Keratinocyte (primary cell): ENCODE data around the gene DISC1. TPM values are rescaled to one million over a fixed set of nuclear protein-coding genes. Genes with fewer than 3 reads are reported as not detected.

Experiments
- DNase-seq: peaks from one replicate; pipeline ENCODE4 v3.0.0-alpha.2; 2011; ENCODE audit warnings: low read depth, missing footprints, low spot score
- FAIRE-seq: peaks from 2 replicates; lab custom pipeline; 2011; peaks lifted over from hg19 to GRCh38; lab: Jason Lieb, UNC
- H2AFZ ChIP-seq: 2 replicates; pipeline ENCODE4 v1.6.0; 2012; ENCODE audit warnings: low read length, control low read depth, inconsistent platforms; ENCODE audit not compliant: control insufficient read depth
- H3K27ac ChIP-seq: 2 replicates; pipeline ENCODE4 v1.5.1; 2011; ENCODE audit warnings: low read length; ENCODE audit not compliant: control insufficient read depth, insufficient read depth
- H3K27me3 ChIP-seq: 3 replicates; pipeline ENCODE4 v1.6.0; 2011; ENCODE audit warnings: low read length; ENCODE audit not compliant: control insufficient read depth, insufficient read depth; ENCODE audit errors: extremely low read depth
- H3K36me3 ChIP-seq, 2 experiments: 2 replicates in 1 of 2; 3 replicates in 1 of 2; pipeline ENCODE4 v1.5.1; 2011; ENCODE audit warnings: low read length in 2 of 2, mild to moderate bottlenecking in 1 of 2; ENCODE audit not compliant: control insufficient read depth in 2 of 2, insufficient read depth in 2 of 2; ENCODE audit errors: extremely low read depth in 1 of 2
- H3K4me1 ChIP-seq: 3 replicates; pipeline ENCODE4 v1.5.1; 2011; ENCODE audit warnings: low read length; ENCODE audit not compliant: control insufficient read depth, insufficient read depth; ENCODE audit errors: extremely low read depth
- H3K4me2 ChIP-seq: 3 replicates; pipeline ENCODE4 v1.6.0; 2011; ENCODE audit warnings: low read depth, low read length; ENCODE audit not compliant: control insufficient read depth, insufficient read depth; ENCODE audit errors: extremely low read depth
- H3K4me3 ChIP-seq, 3 experiments: fragments of 200-600 bp in 1 of 3; sonication (generic) in 1 of 3; 2 replicates in 2 of 3; 3 replicates in 1 of 3; pipeline ENCODE4 v1.5.1; 2011 to 2016; ENCODE audit warnings: low read length in 3 of 3, mild to moderate bottlenecking in 3 of 3, control low read depth in 2 of 3, inconsistent platforms in 1 of 3, low read depth in 1 of 3, mixed read lengths in 1 of 3, mixed run types in 1 of 3, moderate library complexity in 1 of 3; ENCODE audit not compliant: control insufficient read depth in 2 of 3, insufficient read depth in 2 of 3; ENCODE audit errors: extremely low read depth in 1 of 3
- H3K79me2 ChIP-seq: 2 replicates; pipeline ENCODE4 v1.6.0; 2012; ENCODE audit warnings: low read length; ENCODE audit not compliant: control insufficient read depth, insufficient read depth
- H3K9ac ChIP-seq: 3 replicates; pipeline ENCODE4 v1.6.0; 2011; ENCODE audit warnings: low read length; ENCODE audit not compliant: control insufficient read depth, insufficient read depth; ENCODE audit errors: extremely low read depth
- H3K9me1 ChIP-seq: 3 replicates; pipeline ENCODE4 v1.6.0; 2011; ENCODE audit warnings: low read length; ENCODE audit not compliant: control insufficient read depth, insufficient read depth; ENCODE audit errors: extremely low read depth
- H3K9me3 ChIP-seq: 2 replicates; pipeline ENCODE4 v1.5.1; 2012; ENCODE audit warnings: low read depth, low read length; ENCODE audit not compliant: control insufficient read depth
- H4K20me1 ChIP-seq: 3 replicates; pipeline ENCODE4 v1.6.0; 2011; ENCODE audit warnings: low read length; ENCODE audit not compliant: control insufficient read depth, insufficient read depth; ENCODE audit errors: extremely low read depth
- EZH2 ChIP-seq: IDR thresholded peaks from one replicate; pipeline ENCODE4 v1.6.1; 2012; ENCODE audit warnings: inconsistent platforms, mild to moderate bottlenecking, low read length, moderate library complexity
- dilution Hi-C: fragments of 300-500 bp; cut with MboI; formaldehyde crosslinking; loops from one replicate; pipeline ENCODE4 v1.7.0; 2020; ENCODE audit warnings: low sequenced_read_pairs; ENCODE audit not compliant: extremely low pct_ligation_motif_present
- polyA plus RNA-seq, 5 experiments: library from polyadenylated mRNA; depleted of rRNA in 3 of 5; stranded (reverse) in 3 of 5; stranded (forward) in 1 of 5; unstranded in 1 of 5; fragments of >200 nt; gene quantifications; 1 replicate in 1 of 5; 2 replicates in 3 of 5; 3 replicates in 1 of 5; pipeline versions ENCODE4 v1.2.1 to v1.2.3, GENCODE V29; 2011 to 2012; ENCODE audit warnings: missing spikeins in 2 of 5, low read depth in 1 of 5, low replicate concordance in 1 of 5
- TF ChIP-seq, protein P1 (sequence below), 3 experiments: IDR thresholded peaks in 1 of 3; conservative IDR thresholded peaks in 1 of 3; optimal IDR thresholded peaks in 1 of 3; 2 replicates in 2 of 3; 3 replicates in 1 of 3; pipeline versions ENCODE3 to v1.5.1; 2011; ENCODE audit warnings: low read length in 3 of 3, mild to moderate bottlenecking in 3 of 3, moderate library complexity in 2 of 3, control low read depth in 1 of 3, inconsistent platforms in 1 of 3; ENCODE audit not compliant: insufficient read depth in 2 of 3; ENCODE audit errors: extremely low read depth in 1 of 3

Gene DISC1
- polyA plus RNA-seq, 1 donor (not counting 4 experiments of a cell fraction or from before 2014, with no cell fraction given): 0.47 TPM

DNA sequence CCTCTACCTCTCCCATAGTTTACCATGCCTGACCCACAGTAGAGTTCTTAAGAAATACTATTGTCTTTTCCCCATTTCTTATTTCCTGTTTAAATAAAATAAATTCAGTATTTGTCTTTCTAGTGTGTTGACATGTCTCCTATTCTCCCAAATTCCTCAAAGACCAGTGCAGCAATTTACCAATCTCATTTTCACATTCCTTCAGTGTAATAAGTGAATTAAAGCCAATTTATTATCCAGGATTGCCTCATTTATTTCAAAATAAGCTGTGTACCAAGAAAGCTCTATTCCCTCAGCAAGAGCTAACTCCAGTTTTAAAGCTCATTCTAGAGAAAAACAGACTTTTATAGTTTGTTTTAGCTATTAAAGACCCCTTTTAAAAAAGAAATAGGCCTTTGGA, 49.9 kb downstream of the DISC1 start:
- FAIRE-seq: no peak
- no peak for TF ChIP-seq EZH2
- TF ChIP-seq, protein P1, sequence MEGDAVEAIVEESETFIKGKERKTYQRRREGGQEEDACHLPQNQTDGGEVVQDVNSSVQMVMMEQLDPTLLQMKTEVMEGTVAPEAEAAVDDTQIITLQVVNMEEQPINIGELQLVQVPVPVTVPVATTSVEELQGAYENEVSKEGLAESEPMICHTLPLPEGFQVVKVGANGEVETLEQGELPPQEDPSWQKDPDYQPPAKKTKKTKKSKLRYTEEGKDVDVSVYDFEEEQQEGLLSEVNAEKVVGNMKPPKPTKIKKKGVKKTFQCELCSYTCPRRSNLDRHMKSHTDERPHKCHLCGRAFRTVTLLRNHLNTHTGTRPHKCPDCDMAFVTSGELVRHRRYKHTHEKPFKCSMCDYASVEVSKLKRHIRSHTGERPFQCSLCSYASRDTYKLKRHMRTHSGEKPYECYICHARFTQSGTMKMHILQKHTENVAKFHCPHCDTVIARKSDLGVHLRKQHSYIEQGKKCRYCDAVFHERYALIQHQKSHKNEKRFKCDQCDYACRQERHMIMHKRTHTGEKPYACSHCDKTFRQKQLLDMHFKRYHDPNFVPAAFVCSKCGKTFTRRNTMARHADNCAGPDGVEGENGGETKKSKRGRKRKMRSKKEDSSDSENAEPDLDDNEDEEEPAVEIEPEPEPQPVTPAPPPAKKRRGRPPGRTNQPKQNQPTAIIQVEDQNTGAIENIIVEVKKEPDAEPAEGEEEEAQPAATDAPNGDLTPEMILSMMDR (optimal IDR thresholded peaks at IDR 0.05 in 1 of 3, IDR thresholded peaks at IDR 0.05 in 1 of 3, conservative IDR thresholded peaks at IDR 0.05 in 1 of 3; ENCODE audit: extremely low read depth in 1 of 3, insufficient read depth in 2 of 3, low read length in 3 of 3): no peak

DNA sequence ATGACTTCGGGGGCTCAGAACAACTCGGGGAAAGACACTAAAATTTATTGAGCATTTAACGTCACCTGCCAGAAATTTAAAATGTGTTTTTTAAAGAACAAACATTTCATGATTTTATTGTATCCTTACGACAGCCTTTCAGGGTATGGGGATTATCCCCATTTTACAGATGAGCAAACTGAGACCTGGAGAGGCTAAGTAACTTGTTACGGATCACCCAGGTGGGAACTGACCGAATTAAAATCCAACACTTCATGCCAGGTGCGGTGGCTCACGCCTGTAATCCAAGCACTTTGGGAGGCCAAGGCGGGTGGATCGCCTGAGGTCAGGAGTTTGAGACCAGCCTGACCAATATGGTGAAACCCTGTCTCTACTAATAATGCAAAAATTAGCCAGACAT, 50.9 kb downstream of the DISC1 start:
- H3K27me3 ChIP-seq: no peaks in the 10 kb centered on the region
- dilution Hi-C loops: no loop called here
- no peaks in the 10 kb centered on the region for H3K9me1 ChIP-seq
- no peak for FAIRE-seq
- no peak for DNase-seq
- no peak overlapping the region for H3K9ac ChIP-seq
- H3K4me3 ChIP-seq: no peak overlapping the region
- H3K79me2 ChIP-seq: no peaks in the 10 kb centered on the region
- TF ChIP-seq, protein P1 (optimal IDR thresholded peaks at IDR 0.05 in 1 of 3, IDR thresholded peaks at IDR 0.05 in 1 of 3, conservative IDR thresholded peaks at IDR 0.05 in 1 of 3; ENCODE audit: extremely low read depth in 1 of 3, insufficient read depth in 2 of 3, low read length in 3 of 3): no peak
- no peak for TF ChIP-seq EZH2
- H4K20me1 ChIP-seq: no peaks in the 10 kb centered on the region
- no peaks in the 10 kb centered on the region for H3K36me3 ChIP-seq
- H3K27ac ChIP-seq: no peak overlapping the region
- H3K9me3 ChIP-seq: no peaks in the 10 kb centered on the region
- H3K4me2 ChIP-seq: no peak overlapping the region
- no peaks in the 10 kb centered on the region for H3K4me1 ChIP-seq
- H2AFZ ChIP-seq: no peak overlapping the region

More for the DNA sequence above, 49.9 kb downstream of the DISC1 start:
- H3K9ac ChIP-seq: no peak overlapping the region
- no peaks in the 10 kb centered on the region for H3K9me3 ChIP-seq
- dilution Hi-C loops: no loop called here
- no peaks in the 10 kb centered on the region for H3K27me3 ChIP-seq
- no peaks in the 10 kb centered on the region for H3K9me1 ChIP-seq
- no peaks in the 10 kb centered on the region for H3K4me1 ChIP-seq
- H3K27ac ChIP-seq: no peak overlapping the region
- H3K4me2 ChIP-seq: no peak overlapping the region
- no peak overlapping the region for H3K4me3 ChIP-seq
- no peaks in the 10 kb centered on the region for H3K36me3 ChIP-seq
- no peak for DNase-seq
- H3K79me2 ChIP-seq: no peaks in the 10 kb centered on the region
- H2AFZ ChIP-seq: no peak overlapping the region
- no peaks in the 10 kb centered on the region for H4K20me1 ChIP-seq
